GM12878 (cell line): ENCODE results near the gene ARMC2. TPM values are rescaled to one million over a fixed set of nuclear protein-coding genes. Genes with fewer than 3 reads are reported as not detected.

ENCODE experiments used
- ATAC-seq: fragments of 200-7000 bp; cut with Tn5 transposase; 3 replicates; pipeline ENCODE4 v1.9.1; 2020; ENCODE audit warnings: mild to moderate bottlenecking, moderate library complexity
- BruUV-seq: library from RNA; stranded (reverse); fragments of 400-500 nt; replicated peaks from 2 replicates; lab custom pipeline; 2021; lab: Mats Ljungman, UMichigan
- CTCF ChIA-PET: fragments of 300-600 bp; sonication (Branson Sonifier 250); formaldehyde crosslinking; extraction: SDS; loops from one replicate; lab custom pipeline; 2021; ENCODE audit warnings: inconsistent platforms; lab: Yijun Ruan, JAX
- POLR2A ChIA-PET: fragments of 350-600 bp; formaldehyde crosslinking; extraction: SDS; loops from one replicate; lab custom pipeline; 2021; ENCODE audit warnings: inconsistent platforms; lab: Charles Lee
- RAD21 ChIA-PET: fragments of 300-600 bp; sonication (Branson Sonifier 250); formaldehyde crosslinking; loops from one replicate; lab custom pipeline; 2023; ENCODE audit warnings: antibody characterized with exemption; ENCODE audit not compliant: unreplicated experiment; lab: Charles Lee
- SMC1A ChIA-PET: fragments of 300-600 bp; sonication (Branson Sonifier 250); formaldehyde crosslinking; loops from one replicate; lab custom pipeline; 2023; ENCODE audit not compliant: unreplicated experiment, uncharacterized antibody; lab: Charles Lee
- DNase-seq: peaks from one replicate; pipeline ENCODE4 v3.0.0-alpha.2; 2011; ENCODE audit warnings: low read depth, low spot score
- FAIRE-seq: peaks from 3 replicates; lab custom pipeline; 2011; peaks lifted over from hg19 to GRCh38; lab: Jason Lieb, UNC
- H2AFZ ChIP-seq: 2 replicates; pipeline ENCODE4 v1.6.0; 2011; ENCODE audit warnings: low read depth, low read length, control low read depth; ENCODE audit not compliant: control insufficient read depth
- H3K27ac ChIP-seq: 2 replicates; pipeline ENCODE4 v1.5.1; 2011; ENCODE audit warnings: control low read depth; ENCODE audit not compliant: control insufficient read depth, insufficient read depth
- H3K27me3 ChIP-seq, 2 experiments: replicated peaks in 1 of 2; 2 replicates each; pipeline versions ENCODE4 v1.6.0 to v1.6.1; 2011; ENCODE audit warnings: low read length in 1 of 2; ENCODE audit not compliant: control insufficient read depth in 2 of 2, insufficient read depth in 2 of 2
- H3K36me3 ChIP-seq, 2 experiments: 2 replicates each; pipeline ENCODE4 v1.5.1; 2011; ENCODE audit warnings: low read length in 1 of 2; ENCODE audit not compliant: control insufficient read depth in 2 of 2, insufficient read depth in 2 of 2
- H3K4me1 ChIP-seq: 2 replicates; pipeline ENCODE4 v1.6.1; 2011; ENCODE audit warnings: mild to moderate bottlenecking, low read length, moderate library complexity, mixed read lengths; ENCODE audit not compliant: control insufficient read depth, insufficient read depth
- H3K4me2 ChIP-seq: 2 replicates; pipeline ENCODE4 v1.6.0; 2011; ENCODE audit warnings: control low read depth; ENCODE audit not compliant: control insufficient read depth, insufficient read depth
- H3K4me3 ChIP-seq: fragments of 200-600 bp; sonication (generic); 2 replicates; pipeline ENCODE4 v1.5.1; 2016
- H3K79me2 ChIP-seq: 2 replicates; pipeline ENCODE4 v1.6.0; 2011; ENCODE audit warnings: low read length; ENCODE audit not compliant: control insufficient read depth, insufficient read depth
- H3K9ac ChIP-seq: 2 replicates; pipeline ENCODE4 v1.8.0; 2011; ENCODE audit warnings: low read length, control low read depth, mixed read lengths; ENCODE audit not compliant: control insufficient read depth, insufficient read depth
- H3K9me3 ChIP-seq: replicated peaks from 3 replicates; pipeline ENCODE4 v1.5.1; 2011; ENCODE audit warnings: mild to moderate bottlenecking, low read length; ENCODE audit not compliant: control insufficient read depth, insufficient read depth
- H4K20me1 ChIP-seq: 2 replicates; pipeline ENCODE4 v1.6.0; 2011; ENCODE audit not compliant: control insufficient read depth, insufficient read depth
- ASH2L ChIP-seq: fragments of 300-600, 200-600 bp; sonication (generic); IDR thresholded peaks from 2 replicates; pipeline ENCODE4 v1.6.1; 2017; ENCODE audit warnings: low read depth, mild to moderate bottlenecking, borderline replicate concordance
- ATF3 ChIP-seq: IDR thresholded peaks from 2 replicates; pipeline ENCODE4 v1.6.1; 2011; ENCODE audit warnings: low read depth, mild to moderate bottlenecking, low read length, moderate library complexity, borderline replicate concordance; ENCODE audit errors: extremely low read depth
- CREM ChIP-seq: IDR thresholded peaks from 2 replicates; pipeline ENCODE4 v1.6.1; 2014; ENCODE audit warnings: antibody characterized with exemption, low read depth
- EGR1 ChIP-seq, 2 experiments: IDR thresholded peaks; 1 replicate in 1 of 2; 2 replicates in 1 of 2; pipeline ENCODE4 v1.6.1; 2011 to 2012; ENCODE audit warnings: low read depth in 2 of 2, low read length in 2 of 2, borderline replicate concordance in 1 of 2, mild to moderate bottlenecking in 1 of 2, moderate library complexity in 1 of 2
- GATAD2B ChIP-seq: fragments of 450-650 bp; conservative IDR thresholded peaks from 2 replicates; pipeline ENCODE4 v1.6.1; 2017; ENCODE audit warnings: low read depth, mild to moderate bottlenecking, moderate library complexity
- IRF5 ChIP-seq: fragments of 450-650 bp; IDR thresholded peaks from 2 replicates; pipeline ENCODE4 v1.6.1; 2017; ENCODE audit warnings: borderline replicate concordance
- PAX5 ChIP-seq: IDR thresholded peaks from 2 replicates; pipeline ENCODE4 v1.6.1; 2011; ENCODE audit warnings: low read depth, low read length, borderline replicate concordance
- PML ChIP-seq: IDR thresholded peaks from 2 replicates; pipeline ENCODE4 v1.6.1; 2012; ENCODE audit warnings: low read length, inconsistent platforms
- PRDM15 ChIP-seq: fragments of 450-650 bp; formaldehyde crosslinking; IDR thresholded peaks from 2 replicates; pipeline ENCODE4 v1.4.0; 2020; ENCODE audit warnings: mild to moderate bottlenecking, moderate library complexity
- RB1 ChIP-seq: fragments of 450-650 bp; formaldehyde crosslinking; IDR thresholded peaks from 2 replicates; pipeline ENCODE4 v1.6.1; 2017; ENCODE audit warnings: mild to moderate bottlenecking, borderline replicate concordance
- RCOR1 ChIP-seq: conservative IDR thresholded peaks from 2 replicates; pipeline ENCODE4 v1.6.1; 2012; ENCODE audit warnings: low read depth, low read length, improper control_type of control experiment
- SPI1 ChIP-seq: IDR thresholded peaks from 2 replicates; pipeline ENCODE4 v1.6.1; 2011; ENCODE audit warnings: low read depth, mild to moderate bottlenecking, low read length, moderate library complexity, borderline replicate concordance; ENCODE audit not compliant: insufficient read depth
- in situ Hi-C: fragments of 300-500 bp; cut with MboI; formaldehyde crosslinking; loops from 9 replicates; pipeline ENCODE4 v1.14.3; 2018; ENCODE audit warnings: mixed read lengths
- intact Hi-C: fragments of 100-400 bp; cut with micrococcal nuclease; formaldehyde crosslinking; loops from one replicate; pipeline ENCODE4 v1.14.2; 2022; ENCODE audit not compliant: unreplicated experiment
- polyA plus RNA-seq, 11 experiments: library from polyadenylated mRNA; depleted of rRNA in 4 of 11; unstranded in 6 of 11; stranded (reverse) in 5 of 11; fragments of >200 nt; fragmentation: Nextera tagmentation in 4 of 11; fragmentation: Illumina TruSeq in 1 of 11; extraction: Ambion mirVana in 4 of 11; extraction: Trizol in 1 of 11; gene quantifications; 1 replicate in 1 of 11; 2 replicates in 10 of 11; pipeline versions ENCODE4 v1.2.1 to v1.2.3, GENCODE V29; 2011 to 2016; ENCODE audit warnings: inconsistent platforms in 2 of 11, missing spikeins in 2 of 11, low read depth in 1 of 11
- total RNA-seq, 4 experiments: library from RNA; depleted of rRNA in 3 of 4; stranded (reverse); fragments of >200 nt in 3 of 4; fragmentation: Illumina TruSeq in 1 of 4; extraction: Trizol in 1 of 4; gene quantifications; 2 replicates each; pipeline versions ENCODE4 v1.2.1 to v1.2.3, GENCODE V29; 2013 to 2021
- TF ChIP-seq, protein P1 (sequence below): IDR thresholded peaks from 2 replicates; pipeline ENCODE4 v1.6.1; 2012; ENCODE audit warnings: low read depth, low read length, improper control_type of control experiment

ARMC2 gene
- total and polyA plus RNA-seq, 10 of the 15 experiments (the other 5 are each of a cell fraction or from before 2014, with no cell fraction given): 0.06 to 0.33 (median 0.21) TPM; not detected in 5

GRCh38 chr6:108995296-108995695 is 147.1 kb downstream of the ARMC2 start:
- intact Hi-C loops (no loop called here), in situ Hi-C loops (no loop called here)
- H3K27ac ChIP-seq: no peak overlapping the region
- SMC1A ChIA-PET: no interaction called here
- H4K20me1 ChIP-seq: no peaks in the 10 kb centered on the region
- ATAC-seq (no peak), DNase-seq (no peak), FAIRE-seq (no peak)
- no peaks in the 10 kb centered on the region for H3K4me1 ChIP-seq
- H3K9ac ChIP-seq: no peak overlapping the region
- no TSS peak for BruUV-seq
- H3K36me3 ChIP-seq: no peaks in the 10 kb centered on the region
- no peaks in the 10 kb centered on the region for H3K27me3 ChIP-seq
- CTCF ChIA-PET: interaction anchor here (1.4 kb wide), 1 partner anchor 78 kb away, joined by 3 read pairs; no protein-coding TSS in a partner anchor
- TF ChIP-seq PML (no peak), CREM (no peak), SPI1 (no peak), PAX5 (no peak), RB1 (no peak), RCOR1 (no peak), IRF5 (no peak), PRDM15 (CRISPR knock-in tag) (no peak), ASH2L (no peak), GATAD2B (no peak), EGR1 (IDR thresholded peaks at IDR 0.05; ENCODE audit: borderline replicate concordance in 1 of 2, low read depth in 2 of 2, low read length in 2 of 2) (no peak), ATF3 (no peak)
- TF ChIP-seq, protein P1, sequence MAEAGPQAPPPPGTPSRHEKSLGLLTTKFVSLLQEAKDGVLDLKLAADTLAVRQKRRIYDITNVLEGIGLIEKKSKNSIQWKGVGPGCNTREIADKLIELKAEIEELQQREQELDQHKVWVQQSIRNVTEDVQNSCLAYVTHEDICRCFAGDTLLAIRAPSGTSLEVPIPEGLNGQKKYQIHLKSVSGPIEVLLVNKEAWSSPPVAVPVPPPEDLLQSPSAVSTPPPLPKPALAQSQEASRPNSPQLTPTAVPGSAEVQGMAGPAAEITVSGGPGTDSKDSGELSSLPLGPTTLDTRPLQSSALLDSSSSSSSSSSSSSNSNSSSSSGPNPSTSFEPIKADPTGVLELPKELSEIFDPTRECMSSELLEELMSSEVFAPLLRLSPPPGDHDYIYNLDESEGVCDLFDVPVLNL: no peak
- no peak overlapping the region for H3K4me3 ChIP-seq
- no peaks in the 10 kb centered on the region for H3K9me3 ChIP-seq
- H3K4me2 ChIP-seq: no peak overlapping the region
- RAD21 ChIA-PET: no interaction called here
- no peak overlapping the region for H2AFZ ChIP-seq
- H3K79me2 ChIP-seq: no peaks in the 10 kb centered on the region
- POLR2A ChIA-PET: no interaction called here
